HG03196 (cell line): ENCODE data around the gene MPHOSPH9.

Experiments used
- ATAC-seq: cut with Tn5 transposase; IDR thresholded peaks from one replicate; pipeline ENCODE4 v1.9.1; 2021; ENCODE audit not compliant: unreplicated experiment

Gene MPHOSPH9

DNA sequence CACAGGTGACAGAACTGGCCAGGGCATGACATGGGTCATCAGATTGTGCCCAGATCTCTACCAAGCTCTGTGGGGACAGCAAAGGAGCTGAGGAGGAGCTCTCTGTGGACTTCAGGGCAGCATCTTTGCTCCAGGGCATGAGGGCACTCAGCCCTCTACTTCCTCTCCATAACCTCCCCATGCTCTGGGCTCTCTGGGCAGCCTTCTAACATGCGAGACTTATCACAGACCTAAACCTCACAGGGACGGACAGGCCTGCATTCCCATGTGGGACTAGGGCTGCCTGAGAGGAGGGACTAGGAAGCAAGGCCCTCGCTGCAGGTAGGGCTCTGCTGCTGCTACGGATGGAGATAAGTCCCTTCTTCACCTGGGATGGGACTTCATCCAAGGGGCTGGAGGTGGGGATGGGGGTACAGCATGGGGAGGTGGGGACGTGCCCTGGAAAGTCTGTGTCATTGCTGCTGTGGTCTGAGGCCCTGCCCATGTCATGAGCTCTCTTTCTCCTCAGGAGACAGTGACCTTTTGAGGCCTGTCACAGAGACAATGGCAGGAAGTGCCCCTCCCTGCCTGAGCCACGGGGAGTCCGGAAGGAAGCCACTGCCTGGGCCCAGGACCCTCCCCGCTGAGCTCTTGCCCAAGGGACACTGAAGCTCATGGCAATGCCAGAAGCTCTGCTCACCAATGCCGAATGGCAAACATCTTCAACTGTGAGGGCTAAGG, 126.1 kb downstream of the MPHOSPH9 start:
- peak; percentile 50 for ATAC-seq

GRCh38 chr12:123105211-123105826, 127.6 kb downstream of the MPHOSPH9 start:
- no peak for ATAC-seq

GRCh38 chr12:123104809-123105208, 128.1 kb downstream of the MPHOSPH9 start:
- ATAC-seq = no peak
